Mesendoderm (in vitro differentiated cells): ENCODE measurements around the gene INCENP.

ENCODE experiments used
- DNase-seq: peaks from one replicate; pipeline ENCODE4 v3.0.0; 2013
- H2AK5ac ChIP-seq: 2 replicates; pipeline ENCODE4 v1.6.1; 2013; ENCODE audit warnings: low read length, inconsistent platforms
- H2BK120ac ChIP-seq: 2 replicates; pipeline ENCODE4 v1.6.1; 2013; ENCODE audit warnings: low read depth, mild to moderate bottlenecking, low read length, moderate library complexity, mixed read lengths
- H2BK15ac ChIP-seq: replicated peaks from 2 replicates; pipeline ENCODE4 v1.6.1; 2013; ENCODE audit warnings: low read depth, mild to moderate bottlenecking, moderate library complexity
- H2BK5ac ChIP-seq: 2 replicates; pipeline ENCODE4 v1.6.1; 2013; ENCODE audit warnings: low read length, inconsistent platforms
- H3K18ac ChIP-seq: 2 replicates; pipeline ENCODE4 v1.6.1; 2013; ENCODE audit warnings: mild to moderate bottlenecking, low read length, mixed read lengths
- H3K23ac ChIP-seq: one replicate; pipeline ENCODE4 v1.6.1; 2013; ENCODE audit warnings: low read length
- H3K27ac ChIP-seq: 2 replicates; pipeline ENCODE4 v1.5.1; 2013; ENCODE audit warnings: low read depth, mild to moderate bottlenecking, inconsistent platforms, low read length, moderate library complexity
- H3K27me3 ChIP-seq: 2 replicates; pipeline ENCODE4 v1.6.1; 2013; ENCODE audit warnings: low read length, control low read depth, mild to moderate bottlenecking, inconsistent platforms; ENCODE audit not compliant: insufficient read depth, poor library complexity
- H3K36me3 ChIP-seq: 2 replicates; pipeline ENCODE4 v1.6.1; 2013; ENCODE audit warnings: low read length, inconsistent platforms; ENCODE audit not compliant: control insufficient read depth, insufficient read depth
- H3K4ac ChIP-seq: one replicate; pipeline ENCODE4 v1.6.1; 2013; ENCODE audit warnings: low read depth, mild to moderate bottlenecking, low read length, moderate library complexity
- H3K4me1 ChIP-seq: 2 replicates; pipeline ENCODE4 v1.6.1; 2013; ENCODE audit warnings: low read depth, low read length, inconsistent platforms; ENCODE audit not compliant: control insufficient read depth
- H3K4me2 ChIP-seq: 2 replicates; pipeline ENCODE4 v1.6.1; 2013; ENCODE audit warnings: low read length
- H3K4me3 ChIP-seq: 2 replicates; pipeline ENCODE4 v1.5.1; 2013; ENCODE audit warnings: mild to moderate bottlenecking, low read length
- H3K56ac ChIP-seq: one replicate; pipeline ENCODE4 v1.6.1; 2013; ENCODE audit warnings: low read length
- H3K79me1 ChIP-seq: 2 replicates; pipeline ENCODE4 v1.6.1; 2013; ENCODE audit warnings: low read length, inconsistent platforms
- H3K79me2 ChIP-seq: 2 replicates; pipeline ENCODE4 v1.6.1; 2013; ENCODE audit warnings: mild to moderate bottlenecking, low read length; ENCODE audit not compliant: control insufficient read depth, insufficient read depth
- H3K9ac ChIP-seq: 2 replicates; pipeline ENCODE4 v1.6.1; 2013; ENCODE audit warnings: low read length, inconsistent platforms
- H4K5ac ChIP-seq: one replicate; pipeline ENCODE4 v1.6.1; 2013; ENCODE audit warnings: low read length
- H4K8ac ChIP-seq: one replicate; pipeline ENCODE4 v1.6.1; 2013; ENCODE audit warnings: low read depth, mild to moderate bottlenecking, control low read depth, low read length, moderate library complexity
- WGBS: extraction: QIAGEN DNeasy Blood & Tissue Kit; methylation state at CpG from one replicate; pipeline ENCODE4 v1.1.7; 2013; ENCODE audit warnings: low lambda C conversion rate, missing lambda C conversion rate; ENCODE audit not compliant: insufficient coverage; ENCODE audit errors: extremely low coverage; 5-methylcytosine and 5-hydroxymethylcytosine counted together

Gene INCENP

GRCh38 chr11:62201376-62201775 is 77.6 kb downstream of the INCENP start:
- Histone ChIP-seq H3K9ac (no peak overlapping the region), H3K27ac (no peak overlapping the region), H3K36me3 (no peaks in the 10 kb centered on the region), H4K8ac (no peak overlapping the region), H3K4me3 (no peak overlapping the region), H3K79me2 (no peaks in the 10 kb centered on the region), H4K5ac (no peak overlapping the region), H3K27me3 (no peaks in the 10 kb centered on the region), H3K4me2 (no peak overlapping the region), H2AK5ac (no peak overlapping the region), H3K4me1 (no peaks in the 10 kb centered on the region), H2BK5ac (no peak overlapping the region), H3K23ac (no peak overlapping the region), H3K56ac (no peak overlapping the region), H2BK15ac (no peak overlapping the region), H2BK120ac (no peak overlapping the region), H3K18ac (no peak overlapping the region), H3K79me1 (no peaks in the 10 kb centered on the region), H3K4ac (no peak overlapping the region)
- no peak for DNase-seq
- WGBS, result no CpG with 5 or more reads among the region's 2 CpGs
